Measurements from ENCODE around the gene ADARB2.

DNA sequence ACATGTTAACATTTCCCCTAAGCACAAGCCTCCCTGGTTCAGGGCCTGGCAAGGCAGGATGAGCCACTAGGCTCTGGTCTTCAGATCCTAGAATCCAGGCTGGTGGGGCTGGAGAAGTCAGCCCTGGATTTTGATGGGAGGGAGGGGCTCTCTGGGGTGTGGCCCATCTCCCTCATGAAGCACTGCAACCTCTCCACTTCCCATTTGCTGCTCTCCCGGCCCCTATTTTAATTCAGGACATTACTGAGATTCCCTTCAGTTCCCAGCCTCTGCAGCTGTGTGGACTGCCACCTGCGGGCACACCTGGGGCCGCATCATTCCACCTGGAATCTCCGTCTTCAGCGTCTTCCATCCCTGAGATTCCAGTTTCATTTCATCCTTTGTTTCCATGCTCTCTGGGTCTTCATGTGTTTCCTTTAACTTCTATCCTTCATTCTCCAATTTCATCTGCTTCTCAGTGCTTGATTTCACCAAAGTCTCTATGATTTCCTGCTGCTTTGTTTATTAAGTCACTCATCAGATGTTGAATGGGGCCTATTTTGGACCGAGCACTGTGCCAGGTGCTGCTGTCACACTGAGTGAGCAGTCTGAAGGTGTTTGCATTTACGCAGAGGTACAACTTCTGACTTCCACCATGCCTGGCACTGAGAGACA is 427.6 kb downstream of the ADARB2 start:
- TF ChIP-seq, protein P1, sequence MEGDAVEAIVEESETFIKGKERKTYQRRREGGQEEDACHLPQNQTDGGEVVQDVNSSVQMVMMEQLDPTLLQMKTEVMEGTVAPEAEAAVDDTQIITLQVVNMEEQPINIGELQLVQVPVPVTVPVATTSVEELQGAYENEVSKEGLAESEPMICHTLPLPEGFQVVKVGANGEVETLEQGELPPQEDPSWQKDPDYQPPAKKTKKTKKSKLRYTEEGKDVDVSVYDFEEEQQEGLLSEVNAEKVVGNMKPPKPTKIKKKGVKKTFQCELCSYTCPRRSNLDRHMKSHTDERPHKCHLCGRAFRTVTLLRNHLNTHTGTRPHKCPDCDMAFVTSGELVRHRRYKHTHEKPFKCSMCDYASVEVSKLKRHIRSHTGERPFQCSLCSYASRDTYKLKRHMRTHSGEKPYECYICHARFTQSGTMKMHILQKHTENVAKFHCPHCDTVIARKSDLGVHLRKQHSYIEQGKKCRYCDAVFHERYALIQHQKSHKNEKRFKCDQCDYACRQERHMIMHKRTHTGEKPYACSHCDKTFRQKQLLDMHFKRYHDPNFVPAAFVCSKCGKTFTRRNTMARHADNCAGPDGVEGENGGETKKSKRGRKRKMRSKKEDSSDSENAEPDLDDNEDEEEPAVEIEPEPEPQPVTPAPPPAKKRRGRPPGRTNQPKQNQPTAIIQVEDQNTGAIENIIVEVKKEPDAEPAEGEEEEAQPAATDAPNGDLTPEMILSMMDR (conservative IDR thresholded peaks at IDR 0.05; ENCODE audit: low read depth in 2 of 2), result 0 out of 4 replicates have a peak, but pooled peaks of 1 of the 2 experiments have one; percentile 20
- no peak for TF ChIP-seq EZH2 (IDR thresholded peaks at IDR 0.05; ENCODE audit: low read depth, unreplicated experiment)
- TF ChIP-seq POLR2AphosphoS5 (IDR thresholded peaks at IDR 0.05; ENCODE audit: low read depth), result peak; percentile 57; the same call in 1 of the 2 replicates
- TF ChIP-seq, protein P2, sequence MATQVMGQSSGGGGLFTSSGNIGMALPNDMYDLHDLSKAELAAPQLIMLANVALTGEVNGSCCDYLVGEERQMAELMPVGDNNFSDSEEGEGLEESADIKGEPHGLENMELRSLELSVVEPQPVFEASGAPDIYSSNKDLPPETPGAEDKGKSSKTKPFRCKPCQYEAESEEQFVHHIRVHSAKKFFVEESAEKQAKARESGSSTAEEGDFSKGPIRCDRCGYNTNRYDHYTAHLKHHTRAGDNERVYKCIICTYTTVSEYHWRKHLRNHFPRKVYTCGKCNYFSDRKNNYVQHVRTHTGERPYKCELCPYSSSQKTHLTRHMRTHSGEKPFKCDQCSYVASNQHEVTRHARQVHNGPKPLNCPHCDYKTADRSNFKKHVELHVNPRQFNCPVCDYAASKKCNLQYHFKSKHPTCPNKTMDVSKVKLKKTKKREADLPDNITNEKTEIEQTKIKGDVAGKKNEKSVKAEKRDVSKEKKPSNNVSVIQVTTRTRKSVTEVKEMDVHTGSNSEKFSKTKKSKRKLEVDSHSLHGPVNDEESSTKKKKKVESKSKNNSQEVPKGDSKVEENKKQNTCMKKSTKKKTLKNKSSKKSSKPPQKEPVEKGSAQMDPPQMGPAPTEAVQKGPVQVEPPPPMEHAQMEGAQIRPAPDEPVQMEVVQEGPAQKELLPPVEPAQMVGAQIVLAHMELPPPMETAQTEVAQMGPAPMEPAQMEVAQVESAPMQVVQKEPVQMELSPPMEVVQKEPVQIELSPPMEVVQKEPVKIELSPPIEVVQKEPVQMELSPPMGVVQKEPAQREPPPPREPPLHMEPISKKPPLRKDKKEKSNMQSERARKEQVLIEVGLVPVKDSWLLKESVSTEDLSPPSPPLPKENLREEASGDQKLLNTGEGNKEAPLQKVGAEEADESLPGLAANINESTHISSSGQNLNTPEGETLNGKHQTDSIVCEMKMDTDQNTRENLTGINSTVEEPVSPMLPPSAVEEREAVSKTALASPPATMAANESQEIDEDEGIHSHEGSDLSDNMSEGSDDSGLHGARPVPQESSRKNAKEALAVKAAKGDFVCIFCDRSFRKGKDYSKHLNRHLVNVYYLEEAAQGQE (IDR thresholded peaks at IDR 0.05; ENCODE audit: unreplicated experiment), result no peak
- TF ChIP-seq STAT1 (IDR thresholded peaks at IDR 0.05; ENCODE audit: unreplicated experiment), result no peak
